ENCODE results near the gene TEPSIN.

Gene TEPSIN

GRCh38 chr17:81195941-81196495 lies 42.8 kb downstream of the TEPSIN start:
- no peak for DNase-seq

DNA sequence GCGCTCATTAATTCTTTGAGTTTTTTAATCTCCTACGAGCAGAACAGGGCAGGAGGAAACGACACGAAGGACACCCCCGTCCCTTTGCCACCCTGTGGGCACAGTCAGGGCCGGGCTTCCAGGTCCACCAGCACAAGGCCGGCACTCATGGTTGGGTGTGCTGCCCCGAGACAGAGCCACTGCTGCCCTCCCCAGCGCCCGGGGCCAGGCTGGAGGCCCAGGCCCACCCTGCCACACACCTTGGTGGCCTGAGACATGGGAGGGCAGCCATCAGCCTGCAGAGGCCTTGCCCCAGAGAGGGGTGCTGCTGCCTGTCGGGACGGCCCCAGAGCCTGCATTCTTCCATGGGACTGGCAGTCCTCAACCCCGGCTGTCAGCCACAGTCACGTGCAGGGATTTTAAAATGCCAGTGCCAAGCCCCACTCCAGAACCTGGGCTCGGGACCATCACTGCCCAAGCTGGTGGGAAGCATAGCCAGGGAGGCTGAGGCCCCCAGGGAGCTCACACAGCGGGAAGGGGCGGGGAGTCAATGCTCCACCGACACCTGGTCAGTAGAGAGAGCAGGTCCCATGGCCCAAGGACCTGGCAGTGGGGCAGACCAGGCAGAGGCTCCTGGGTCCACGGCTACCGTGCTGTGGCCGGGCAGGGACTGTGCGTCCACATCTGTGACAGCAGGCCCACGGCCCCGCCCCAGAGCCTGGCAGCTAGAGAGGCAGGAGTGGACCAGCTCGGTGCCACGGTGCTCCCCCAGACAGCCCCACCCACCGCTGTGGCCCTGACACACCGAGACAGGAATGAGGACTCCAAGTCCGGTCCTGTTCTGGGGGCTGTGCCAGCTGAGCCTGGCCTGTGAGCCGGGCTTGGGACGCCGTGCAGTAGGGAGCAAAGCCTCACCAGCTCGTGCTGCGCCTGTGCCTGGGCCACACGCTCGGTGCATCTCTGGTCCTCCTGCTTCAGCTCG lies 43.6 kb downstream of the TEPSIN start:
- DNase-seq, result no peak

DNA sequence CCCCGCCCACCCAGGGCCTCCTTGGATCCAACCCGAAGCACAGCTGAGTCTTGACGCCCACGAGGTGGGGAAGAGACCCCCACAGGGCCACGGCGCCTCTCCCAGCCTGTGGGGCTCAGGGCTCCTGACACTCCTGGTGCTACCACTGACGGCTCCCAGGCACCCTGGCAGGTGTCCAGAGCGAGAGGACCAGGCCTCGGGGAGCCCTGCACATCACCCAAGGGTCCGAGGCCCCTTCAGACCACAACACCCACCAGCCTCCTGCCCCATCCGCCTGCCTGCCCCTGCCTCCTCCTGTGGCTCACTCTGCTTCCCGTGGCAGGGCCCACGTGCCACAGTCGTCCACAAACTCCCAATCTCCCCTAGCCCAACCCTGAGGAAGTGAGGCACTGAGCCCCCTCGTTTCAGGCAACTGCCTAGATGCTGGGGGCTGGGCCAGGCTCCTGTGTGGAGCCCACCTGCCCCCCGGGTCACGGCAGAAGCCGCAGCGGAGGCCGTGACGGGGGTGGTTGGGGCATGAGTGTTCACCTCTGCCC lies 44.6 kb downstream of the TEPSIN start:
- DNase-seq, result no peak

DNA sequence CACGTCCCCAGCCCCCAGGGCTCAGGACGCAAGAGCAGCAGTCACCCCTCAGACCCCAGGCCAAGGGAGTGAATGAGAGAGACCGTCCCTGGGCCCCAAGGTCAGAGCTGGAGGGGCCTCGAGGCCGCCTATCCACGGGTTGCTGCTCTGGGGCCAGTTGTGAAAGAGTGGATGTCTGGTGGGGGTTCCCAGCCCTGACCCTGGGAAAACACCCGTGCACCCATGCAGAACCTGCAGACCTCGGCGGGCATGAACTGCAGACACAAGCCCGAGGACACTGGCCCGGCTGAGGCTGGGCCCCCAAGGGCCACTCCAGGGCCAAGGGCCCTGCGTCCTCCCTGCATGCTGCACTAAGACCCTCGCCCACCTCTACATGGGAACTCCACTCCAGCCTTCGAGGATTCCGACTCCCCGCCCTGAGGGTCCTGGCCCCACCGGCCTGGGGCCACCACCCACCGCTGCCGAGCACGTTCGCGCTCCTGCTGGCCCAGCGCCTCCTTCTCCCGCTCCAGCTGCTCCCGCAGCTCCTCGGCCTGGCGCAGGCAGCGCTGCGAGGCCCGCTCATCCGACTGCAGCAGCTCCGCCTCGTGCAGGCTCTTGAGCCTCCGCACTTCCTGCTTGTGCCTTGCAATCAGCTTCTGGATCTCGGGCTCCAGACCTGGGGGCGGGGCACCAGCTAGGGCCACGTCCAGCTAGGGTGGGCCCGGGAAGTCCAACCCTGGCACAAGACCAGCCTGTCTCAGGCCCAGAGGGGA lies 45.2 kb downstream of the TEPSIN start:
- DNase-seq, result no peak

DNA sequence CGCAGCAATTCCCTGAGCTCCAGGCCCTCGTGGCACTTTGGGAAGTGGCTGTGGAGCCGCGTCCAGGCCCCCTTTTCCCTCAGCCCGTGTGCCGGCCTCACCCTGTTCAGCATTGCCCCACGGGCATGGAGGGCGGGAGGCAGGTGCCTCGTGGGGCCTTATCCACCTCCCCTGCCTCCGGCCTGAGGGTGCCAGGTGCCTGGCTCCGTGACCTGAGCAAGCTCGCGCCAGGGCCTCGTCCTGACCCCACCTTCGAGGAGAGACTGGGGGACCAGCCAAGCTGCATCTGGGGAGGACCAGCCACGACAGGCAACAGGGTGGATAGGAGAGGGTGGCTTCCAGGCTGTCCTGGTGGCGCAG lies 45.8 kb downstream of the TEPSIN start:
- no peak for DNase-seq

- no peak for DNase-seq
These were observed 46.3 kb downstream of the TEPSIN start for GRCh38 chr17:81192386-81193050.

DNA sequence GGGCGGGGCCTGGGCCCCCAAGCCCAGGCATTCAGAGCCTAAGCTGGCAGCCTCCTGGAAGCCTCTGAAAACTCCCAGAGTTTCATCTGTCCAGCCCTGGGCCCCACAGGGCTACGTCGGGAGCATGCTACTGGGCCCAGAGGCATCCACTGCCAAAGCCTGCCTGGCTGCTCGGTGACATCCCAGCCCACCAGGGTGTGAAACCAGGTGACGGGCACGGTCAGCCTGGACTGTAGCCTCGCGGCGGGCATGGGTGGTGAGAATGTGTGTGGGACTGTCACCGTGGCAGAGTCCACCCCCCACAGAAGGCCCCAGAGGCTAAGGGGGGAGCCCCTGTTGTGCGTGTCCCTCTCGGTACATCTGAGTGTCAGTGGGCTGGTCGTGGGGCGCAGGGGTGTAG lies 47.2 kb downstream of the TEPSIN start:
- no peak for DNase-seq

DNA sequence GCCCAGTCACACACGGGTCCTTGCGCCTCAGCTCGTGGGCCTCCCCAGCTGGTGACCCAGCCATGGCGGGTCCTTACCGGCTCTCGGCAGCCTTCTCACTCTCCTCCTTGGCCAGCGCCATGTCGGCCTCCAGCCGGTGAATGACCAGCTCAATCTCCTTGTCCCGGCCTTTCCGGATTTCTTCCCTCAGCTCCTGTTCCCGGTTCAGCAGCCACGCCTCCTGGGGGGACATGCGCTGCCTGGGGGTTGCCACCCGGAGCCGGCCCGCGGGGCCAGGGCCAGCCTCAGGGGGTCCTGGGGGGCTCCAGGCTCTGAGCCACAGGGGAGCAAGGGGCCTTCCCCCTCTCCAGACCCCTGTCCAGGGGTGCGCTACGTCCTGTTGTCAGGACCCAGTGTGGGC lies 47.7 kb downstream of the TEPSIN start:
- no peak for DNase-seq

- no peak for DNase-seq
These were observed 48.3 kb downstream of the TEPSIN start for GRCh38 chr17:81190591-81190990.

GRCh38 chr17:81189670-81190530 lies 49.0 kb downstream of the TEPSIN start:
- no peak for DNase-seq

- no peak for DNase-seq
These were observed 49.8 kb downstream of the TEPSIN start for GRCh38 chr17:81189016-81189415.

DNA sequence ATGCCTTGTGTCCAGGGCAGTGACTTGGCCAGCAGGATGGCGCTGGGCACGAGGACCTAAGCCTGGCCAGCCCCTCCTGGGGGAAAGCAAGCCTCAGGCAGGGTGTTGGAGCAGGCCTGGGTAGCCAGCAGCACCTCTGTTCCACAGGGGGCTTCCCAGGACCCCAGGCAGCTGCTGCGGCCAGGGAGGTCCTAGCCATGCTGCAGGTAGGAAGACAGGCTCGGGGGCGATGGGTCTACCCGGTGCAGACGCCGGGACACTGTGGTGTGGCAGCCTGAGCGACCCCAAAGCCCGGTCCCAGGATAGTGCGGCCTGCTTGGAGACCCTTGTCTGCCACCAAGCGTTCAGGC lies 50.4 kb downstream of the TEPSIN start:
- no peak for DNase-seq

DNA sequence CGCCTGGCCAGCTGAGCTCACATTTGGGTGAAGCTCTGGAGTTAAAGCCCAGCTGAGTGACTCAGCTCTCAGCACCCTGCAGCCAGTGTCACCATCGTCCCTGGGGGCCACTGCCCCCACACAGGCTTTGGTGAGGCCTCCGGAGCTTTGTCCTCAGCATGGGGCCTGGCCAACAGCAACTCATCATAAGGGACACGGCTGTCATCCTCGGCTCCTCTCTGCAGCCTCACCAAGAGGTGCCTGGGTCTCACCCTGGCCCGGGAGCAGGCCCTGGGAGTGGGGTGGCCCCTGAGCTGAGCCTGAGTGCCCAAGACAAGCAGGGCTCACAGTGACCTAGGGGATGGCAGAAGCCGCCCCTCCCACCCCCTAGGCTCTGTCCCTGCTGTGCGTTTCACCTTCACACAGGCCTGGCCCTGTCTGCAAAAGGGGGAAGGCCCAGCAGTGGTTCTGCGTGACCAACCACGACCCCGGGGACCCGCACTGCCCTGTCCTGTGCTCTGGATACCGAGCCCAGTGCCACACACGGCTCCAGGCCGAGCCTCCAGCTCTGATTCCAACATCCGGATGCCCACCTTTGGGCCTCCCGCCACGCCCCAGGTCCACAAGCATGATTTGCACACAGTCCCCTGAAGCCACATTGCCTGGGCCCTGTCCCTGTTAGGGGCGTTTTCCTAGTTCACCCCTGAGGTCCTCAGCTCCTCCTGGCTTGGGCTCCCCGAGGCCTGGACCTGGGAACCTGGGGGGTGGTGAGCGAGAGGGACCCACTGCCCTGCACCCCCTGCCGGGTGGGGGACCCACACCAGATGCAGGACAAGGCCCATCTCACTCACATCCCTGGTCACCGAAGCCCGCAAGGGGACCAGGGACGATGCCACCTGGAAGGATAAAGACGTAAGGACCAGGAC lies 51.0 kb downstream of the TEPSIN start:
- no peak for DNase-seq

DNA sequence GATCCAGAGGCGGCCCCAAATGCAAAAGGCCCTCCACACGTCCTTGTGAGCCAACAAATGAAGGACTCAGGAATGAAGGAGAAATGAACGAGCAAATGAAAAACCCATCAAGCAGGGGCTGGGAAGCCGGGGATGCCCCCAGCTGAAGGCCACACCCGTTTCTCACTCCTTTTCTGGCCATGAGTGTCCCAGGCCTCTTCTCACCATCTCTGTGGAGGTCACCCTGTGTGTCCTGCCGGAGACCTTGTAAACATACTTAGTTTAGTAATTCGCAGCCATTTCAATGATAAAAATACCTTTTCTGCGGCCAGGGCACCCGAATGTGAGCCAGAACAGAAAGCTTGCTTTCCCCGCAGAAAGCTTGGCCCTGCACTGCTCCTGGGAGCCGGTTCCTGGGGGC lies 51.7 kb downstream of the TEPSIN start:
- no peak for DNase-seq

- DNase-seq, result no peak
These were observed 52.7 kb downstream of the TEPSIN start for GRCh38 chr17:81186203-81186602.

GRCh38 chr17:81184555-81184954 lies 54.3 kb downstream of the TEPSIN start:
- DNase-seq, result no peak

GRCh38 chr17:81183807-81184206 lies 55.0 kb downstream of the TEPSIN start:
- no peak for DNase-seq

- DNase-seq, result no peak
These were observed 55.5 kb downstream of the TEPSIN start for GRCh38 chr17:81183316-81183715.

GRCh38 chr17:81182596-81182995 lies 56.3 kb downstream of the TEPSIN start:
- DNase-seq, result no peak

GRCh38 chr17:81181811-81182185 lies 57.1 kb downstream of the TEPSIN start:
- DNase-seq, result no peak
